HepG2 (cell line): ENCODE results near the gene TBC1D14. TPM values are rescaled to one million over a fixed set of nuclear protein-coding genes. Genes with fewer than 3 reads are reported as not detected.
A peak's percentile ranks its signal among the peaks of the same experiment; 100 is the strongest.

Experiments used
- ATAC-seq: fragments of 200-7000 bp; cut with Tn5 transposase; 3 replicates; pipeline ENCODE4 v1.9.1; 2020; ENCODE audit warnings: mild to moderate bottlenecking, moderate library complexity
- BruUV-seq: library from RNA; stranded (reverse); fragments of 400-500 nt; replicated peaks from 2 replicates; lab custom pipeline; 2021; lab: Mats Ljungman, UMichigan
- CTCF ChIA-PET: fragments of 300-600 bp; formaldehyde crosslinking; extraction: SDS; loops from one replicate; lab custom pipeline; 2021; ENCODE audit warnings: low total read pairs, inconsistent platforms, low intra/inter-chr PET ratio; lab: Yijun Ruan, JAX
- POLR2A ChIA-PET: fragments of 350-600 bp; sonication (Branson Sonifier 250); formaldehyde crosslinking; loops from one replicate; lab custom pipeline; 2020; ENCODE audit warnings: antibody characterized with exemption, inconsistent platforms; lab: Yijun Ruan, JAX
- DNase-seq: peaks from one replicate; pipeline ENCODE4 v3.0.0-alpha.2; 2015; ENCODE audit warnings: low spot score
- FAIRE-seq: peaks from 3 replicates; lab custom pipeline; 2011; peaks lifted over from hg19 to GRCh38; lab: Jason Lieb, UNC
- H2AFZ ChIP-seq: one replicate; pipeline ENCODE4 v1.6.1; 2011; ENCODE audit warnings: low read length, inconsistent platforms
- H3K27ac ChIP-seq: fragments of 300-600 bp; 3 replicates; pipeline ENCODE4 v1.8.0; 2011; ENCODE audit warnings: mixed run types, mild to moderate bottlenecking, mixed read lengths, low read length, inconsistent platforms; ENCODE audit not compliant: insufficient read depth; ENCODE audit errors: extremely low read length
- H3K27me3 ChIP-seq, 2 experiments: fragments of 200-600 bp in 1 of 2; 2 replicates in 1 of 2; 3 replicates in 1 of 2; pipeline versions ENCODE4 v1.6.0 to v1.8.0; 2011; ENCODE audit warnings: low read length in 2 of 2, mild to moderate bottlenecking in 2 of 2, moderate library complexity in 2 of 2, inconsistent platforms in 1 of 2; ENCODE audit not compliant: insufficient read depth in 2 of 2, control insufficient read depth in 1 of 2
- H3K36me3 ChIP-seq, 2 experiments: fragments of 200-600 bp in 1 of 2; replicated peaks in 1 of 2; 2 replicates in 1 of 2; 3 replicates in 1 of 2; pipeline versions ENCODE4 v1.5.1 to v1.8.0; 2011; ENCODE audit warnings: low read length in 2 of 2, inconsistent platforms in 1 of 2; ENCODE audit not compliant: insufficient read depth in 2 of 2, control insufficient read depth in 1 of 2
- H3K4me1 ChIP-seq: 2 replicates; pipeline ENCODE4 v1.5.1; 2012; ENCODE audit warnings: low read length, inconsistent platforms; ENCODE audit not compliant: insufficient read depth
- H3K4me2 ChIP-seq: 2 replicates; pipeline ENCODE4 v1.6.0; 2011; ENCODE audit warnings: low read depth, low read length, inconsistent platforms
- H3K4me3 ChIP-seq, 3 experiments: fragments of 200-600 bp in 1 of 3; sonication (generic), shearing (Covaris generic) in 1 of 3; replicated peaks in 1 of 3; 2 replicates each; pipeline ENCODE4 v1.5.1; 2011 to 2016; ENCODE audit warnings: low read length in 3 of 3, inconsistent platforms in 2 of 3, low read depth in 2 of 3, mild to moderate bottlenecking in 2 of 3, control low read depth in 1 of 3, mixed read lengths in 1 of 3; ENCODE audit not compliant: insufficient read depth in 1 of 3
- H3K79me2 ChIP-seq: one replicate; pipeline ENCODE4 v1.6.1; 2011; ENCODE audit warnings: low read length, inconsistent platforms; ENCODE audit not compliant: insufficient read depth
- H3K9ac ChIP-seq: 2 replicates; pipeline ENCODE4 v1.6.0; 2011; ENCODE audit warnings: mild to moderate bottlenecking, low read depth, low read length, inconsistent platforms; ENCODE audit not compliant: insufficient read depth
- H3K9me3 ChIP-seq: 2 replicates; pipeline ENCODE4 v1.5.1; 2012; ENCODE audit warnings: mild to moderate bottlenecking, low read length
- H4K20me1 ChIP-seq: 2 replicates; pipeline ENCODE4 v1.6.0; 2011; ENCODE audit warnings: inconsistent platforms, mild to moderate bottlenecking, low read length, moderate library complexity; ENCODE audit not compliant: insufficient read depth
- CENPT ChIP-seq: sonication (generic); formaldehyde crosslinking; IDR thresholded peaks from 2 replicates; pipeline ENCODE4 v1.8.0; 2022; ENCODE audit warnings: low read depth, mild to moderate bottlenecking, moderate library complexity, missing genetic modification reagents
- GLI4 ChIP-seq: sonication (generic); formaldehyde crosslinking; IDR thresholded peaks from 2 replicates; pipeline ENCODE4 v1.5.1; 2020; ENCODE audit warnings: missing genetic modification reagents, mild to moderate bottlenecking, moderate library complexity, borderline replicate concordance
- KDM2A ChIP-seq: sonication (generic); formaldehyde crosslinking; IDR thresholded peaks from 2 replicates; pipeline ENCODE4 v1.4.0; 2020; ENCODE audit warnings: low read depth, missing genetic modification reagents, borderline replicate concordance
- NBN ChIP-seq: fragments of 450-650 bp; conservative IDR thresholded peaks from 2 replicates; pipeline ENCODE4 v1.6.1; 2017
- YEATS2 ChIP-seq: sonication (generic); formaldehyde crosslinking; IDR thresholded peaks from 2 replicates; pipeline ENCODE4 v1.4.0; 2020; ENCODE audit warnings: missing genetic modification reagents, borderline replicate concordance
- ZMYM4 ChIP-seq: sonication (generic); formaldehyde crosslinking; IDR thresholded peaks from 2 replicates; pipeline ENCODE4 v1.8.1; 2023; ENCODE audit warnings: mild to moderate bottlenecking, missing genetic modification reagents
- ZNF12 ChIP-seq: sonication (generic); formaldehyde crosslinking; IDR thresholded peaks from 2 replicates; pipeline ENCODE4 v1.5.0; 2020; ENCODE audit warnings: missing genetic modification reagents
- ZNF232 ChIP-seq: sonication (generic); formaldehyde crosslinking; IDR thresholded peaks from 2 replicates; pipeline ENCODE4 v1.4.0; 2020; ENCODE audit warnings: missing genetic modification reagents, borderline replicate concordance
- ZNF33B ChIP-seq: sonication (generic); formaldehyde crosslinking; IDR thresholded peaks from 2 replicates; pipeline ENCODE4 v1.5.1; 2020; ENCODE audit warnings: mild to moderate bottlenecking, missing genetic modification reagents
- ZNF343 ChIP-seq: sonication (generic); formaldehyde crosslinking; IDR thresholded peaks from 2 replicates; pipeline ENCODE4 v1.4.0; 2020; ENCODE audit warnings: mild to moderate bottlenecking, missing genetic modification reagents
- ZNF430 ChIP-seq: sonication (generic); formaldehyde crosslinking; IDR thresholded peaks from 2 replicates; pipeline ENCODE4 v1.9.0; 2021; ENCODE audit warnings: mild to moderate bottlenecking, missing genetic modification reagents
- ZNF644 ChIP-seq: IDR thresholded peaks from 2 replicates; pipeline ENCODE4 v1.6.1; 2016; ENCODE audit warnings: low read depth
- ZNF839 ChIP-seq: sonication (generic); formaldehyde crosslinking; IDR thresholded peaks from 2 replicates; pipeline ENCODE4 v1.4.0; 2020; ENCODE audit warnings: missing genetic modification reagents, mild to moderate bottlenecking, borderline replicate concordance
- WGBS: methylation state at CpG from one replicate; pipeline ENCODE4 v1.1.6; 2017; ENCODE audit warnings: low lambda C conversion rate; 5-methylcytosine and 5-hydroxymethylcytosine counted together
- in situ Hi-C: cut with HindIII; loops from 2 replicates; pipeline ENCODE4 v1.10.0; 2017; ENCODE audit warnings: low pct_unique_long_range_greater_than_20kb; ENCODE audit not compliant: extremely low pct_ligation_motif_present
- intact Hi-C: fragments of 100-400 bp; cut with micrococcal nuclease; formaldehyde crosslinking; loops from one replicate; pipeline ENCODE4 v1.10.0; 2022; ENCODE audit not compliant: unreplicated experiment
- polyA plus RNA-seq, 8 experiments: library from polyadenylated mRNA; depleted of rRNA in 3 of 8; stranded (reverse) in 7 of 8; unstranded in 1 of 8; fragments of >200 nt; fragmentation: Illumina TruSeq in 4 of 8; extraction: Trizol in 4 of 8; gene quantifications; 2 replicates each; pipeline versions ENCODE4 v1.2.1 to v1.2.3, GENCODE V29; 2011 to 2016; ENCODE audit warnings: low read depth in 4 of 8, missing spikeins in 1 of 8, mixed read lengths in 1 of 8; ENCODE audit not compliant: insufficient read depth in 1 of 8
- total RNA-seq, 5 experiments: library from RNA; depleted of rRNA; stranded (reverse); fragments of >200 nt; fragmentation: Illumina TruSeq; extraction: Trizol; gene quantifications; 2 replicates each; pipeline ENCODE4 v1.2.3, GENCODE V29; 2016; ENCODE audit warnings: low read depth in 1 of 5
- TF ChIP-seq, protein P1 (sequence below): sonication (generic); formaldehyde crosslinking; IDR thresholded peaks from 2 replicates; pipeline ENCODE4 v1.5.1; 2020; ENCODE audit warnings: missing genetic modification reagents, mild to moderate bottlenecking, borderline replicate concordance
- TF ChIP-seq, protein P2 (sequence below): sonication (generic); formaldehyde crosslinking; IDR thresholded peaks from 2 replicates; pipeline ENCODE4 v1.4.0; 2020; ENCODE audit warnings: mild to moderate bottlenecking, missing genetic modification reagents

TBC1D14 gene
- total and polyA plus RNA-seq, 2 of the 13 experiments (the other 11 are each of a cell fraction or from before 2014, with no cell fraction given): 29.5 to 46.5 TPM

DNA sequence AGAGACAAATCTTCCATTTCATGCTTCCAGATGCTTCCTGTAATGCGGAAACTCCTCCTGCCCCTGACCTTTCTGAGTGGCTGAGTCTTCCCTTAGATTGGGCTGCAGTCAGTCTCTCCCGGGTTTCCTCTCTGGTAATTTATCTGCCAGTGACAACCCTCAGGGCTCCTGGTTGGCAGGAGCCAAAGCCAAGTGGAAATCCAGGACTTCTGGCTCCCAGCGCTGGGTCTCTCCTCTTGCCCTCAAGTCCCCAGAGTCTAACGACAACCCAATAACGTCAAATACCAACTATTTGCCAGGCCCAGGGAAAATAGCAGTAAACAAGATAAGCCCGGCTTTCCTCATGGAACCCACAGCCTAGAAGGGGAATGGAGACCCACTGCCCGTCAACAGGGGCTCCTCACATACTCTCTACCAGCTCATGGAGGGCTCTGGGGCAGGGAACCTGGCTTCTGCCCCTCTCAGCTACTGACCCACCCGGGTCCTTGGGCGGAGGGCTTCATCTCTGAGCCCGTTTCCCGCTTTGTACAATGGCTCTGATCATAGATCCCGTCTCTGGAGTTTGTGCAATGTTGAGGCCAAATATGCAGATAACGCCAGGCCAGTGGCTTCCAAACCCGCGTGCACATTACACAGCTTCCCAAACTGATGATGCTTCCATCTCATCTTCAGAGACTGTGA lies 1.1 kb upstream of the TBC1D14 start:
- Histone ChIP-seq H3K27ac (peak overlapping the region; percentile 99), H3K4me1 (peaks cover 82% of the 10 kb centered on the region), H3K79me2 (peaks cover 41% of the 10 kb centered on the region), H3K9me3 (no peaks in the 10 kb centered on the region), H3K27me3 (no peaks in the 10 kb centered on the region; a peak in 1 of 5 replicates), H3K4me2 (peak overlapping the region; percentile 99), H2AFZ (no peak overlapping the region), H4K20me1 (peaks cover 17% of the 10 kb centered on the region; the same call in 1 of the 2 replicates), H3K9ac (peak overlapping the region; percentile 87), H3K4me3 (peak overlapping the region; percentile 63 to 92 (median 83)), H3K36me3 (no peaks in the 10 kb centered on the region)
- DNase-seq (no peak), ATAC-seq (peak; percentile 3), FAIRE-seq (peak; percentile 18)
- WGBS: 11% methylated on average over 14 of the region's 15 CpGs
- CTCF ChIA-PET: interaction anchor here (1.3 to 3.1 kb wide), 3 partner anchors 10 to 162 kb away, joined by 4 to 12 read pairs (median 4); no protein-coding TSS in a partner anchor
- POLR2A ChIA-PET: interaction anchor here (0.8 to 11.5 kb wide), 24 partner anchors 9 to 220 kb away, joined by 3 to 215 read pairs (median 4); partner anchors contain the start of genes GRPEL1, S100P and TADA2B
- in situ Hi-C loops (loop anchor here (10.0 kb wide), 1 partner anchor 166 kb away; no protein-coding TSS in a partner anchor), intact Hi-C loops (loop anchor here (2.0 to 10.0 kb wide), 3 partner anchors 16 to 136 kb away; partner anchors contain the start of gene TADA2B)
- BruUV-seq: TSS peak; percentile 87
- TF ChIP-seq ZNF33B (CRISPR knock-in tag) (no peak), GLI4 (0 out of 2 replicates have a peak, but pooled peaks have one; percentile 11), ZNF430 (CRISPR knock-in tag) (0 out of 2 replicates have a peak, but pooled peaks have one; percentile 66), ZNF12 (CRISPR knock-in tag) (no peak), NBN (no peak), ZNF343 (CRISPR knock-in tag) (0 out of 2 replicates have a peak, but pooled peaks have one; percentile 4), CENPT (CRISPR knock-in tag) (no peak), ZNF839 (CRISPR knock-in tag) (no peak), KDM2A (CRISPR knock-in tag) (no peak), ZNF644 (CRISPR knock-in tag) (no peak), YEATS2 (CRISPR knock-in tag) (no peak), ZNF232 (peak; percentile 40; the same call in 1 of the 2 replicates), ZMYM4 (0 out of 2 replicates have a peak, but pooled peaks have one; percentile 7)
- TF ChIP-seq, protein P1, sequence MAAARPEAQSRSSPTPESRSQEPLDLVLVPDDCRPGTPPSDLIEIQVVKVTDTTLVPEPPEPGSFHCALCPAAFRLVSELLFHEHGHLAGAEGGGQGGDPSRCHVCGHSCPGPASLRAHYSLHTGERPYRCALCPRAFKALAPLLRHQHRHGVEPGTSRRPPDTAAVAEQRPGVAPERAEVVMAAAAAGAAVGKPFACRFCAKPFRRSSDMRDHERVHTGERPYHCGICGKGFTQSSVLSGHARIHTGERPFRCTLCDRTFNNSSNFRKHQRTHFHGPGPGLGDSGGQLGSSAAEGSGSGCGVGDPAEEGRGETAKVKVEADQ (CRISPR knock-in tag): peak; percentile 16; the same call in 1 of the 2 replicates
- TF ChIP-seq, protein P2, sequence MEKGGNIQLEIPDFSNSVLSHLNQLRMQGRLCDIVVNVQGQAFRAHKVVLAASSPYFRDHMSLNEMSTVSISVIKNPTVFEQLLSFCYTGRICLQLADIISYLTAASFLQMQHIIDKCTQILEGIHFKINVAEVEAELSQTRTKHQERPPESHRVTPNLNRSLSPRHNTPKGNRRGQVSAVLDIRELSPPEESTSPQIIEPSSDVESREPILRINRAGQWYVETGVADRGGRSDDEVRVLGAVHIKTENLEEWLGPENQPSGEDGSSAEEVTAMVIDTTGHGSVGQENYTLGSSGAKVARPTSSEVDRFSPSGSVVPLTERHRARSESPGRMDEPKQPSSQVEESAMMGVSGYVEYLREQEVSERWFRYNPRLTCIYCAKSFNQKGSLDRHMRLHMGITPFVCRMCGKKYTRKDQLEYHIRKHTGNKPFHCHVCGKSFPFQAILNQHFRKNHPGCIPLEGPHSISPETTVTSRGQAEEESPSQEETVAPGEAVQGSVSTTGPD (CRISPR knock-in tag): no peak
